IMR-90 (cell line): ENCODE measurements around the gene CD79B. TPM values are rescaled to one million over a fixed set of nuclear protein-coding genes. Genes with fewer than 3 reads are reported as not detected.

Source experiments
- ATAC-seq: fragments of 200-7000 bp; cut with Tn5 transposase; 2 replicates; pipeline ENCODE4 v1.9.1; 2020; ENCODE audit warnings: low read depth, mild to moderate bottlenecking, moderate library complexity
- BruUV-seq: library from RNA; stranded (reverse); fragments of 400-500 nt; replicated peaks from 2 replicates; lab custom pipeline; 2021; lab: Mats Ljungman, UMichigan
- CTCF ChIA-PET: fragments of 300-600 bp; formaldehyde crosslinking; extraction: SDS; loops from one replicate; lab custom pipeline; 2021; ENCODE audit warnings: antibody characterized with exemption; lab: Yijun Ruan, JAX
- POLR2A ChIA-PET: fragments of 300-600 bp; sonication (Branson Sonifier 250); formaldehyde crosslinking; loops from one replicate; lab custom pipeline; 2022; ENCODE audit warnings: antibody characterized with exemption; ENCODE audit not compliant: unreplicated experiment; lab: Charles Lee
- DNase-seq: peaks from one replicate; pipeline ENCODE4 v3.0.0; 2013
- H2AFZ ChIP-seq: replicated peaks from 2 replicates; pipeline ENCODE3; 2013; ENCODE audit warnings: low read length, mild to moderate bottlenecking; ENCODE audit not compliant: poor library complexity
- H2AK5ac ChIP-seq: 2 replicates; pipeline ENCODE4 v1.6.1; 2013; ENCODE audit warnings: low read depth, low read length, inconsistent platforms
- H2AK9ac ChIP-seq: replicated peaks from 2 replicates; pipeline ENCODE3; 2013; ENCODE audit warnings: mild to moderate bottlenecking, low read depth, low read length, moderate library complexity; ENCODE audit not compliant: poor library complexity
- H2BK120ac ChIP-seq: 2 replicates; pipeline ENCODE4 v1.6.1; 2013; ENCODE audit warnings: low read depth, low read length, inconsistent platforms
- H2BK15ac ChIP-seq: 3 replicates; pipeline ENCODE4 v1.6.1; 2013; ENCODE audit warnings: low read depth, low read length, inconsistent platforms
- H2BK20ac ChIP-seq: 2 replicates; pipeline ENCODE4 v1.6.1; 2013; ENCODE audit warnings: low read depth, mild to moderate bottlenecking, inconsistent platforms, low read length, moderate library complexity
- H2BK5ac ChIP-seq: 2 replicates; pipeline ENCODE4 v1.6.1; 2013; ENCODE audit warnings: mild to moderate bottlenecking, low read depth, low read length, inconsistent platforms; ENCODE audit not compliant: poor library complexity, severe bottlenecking
- H3K14ac ChIP-seq: replicated peaks from 2 replicates; pipeline ENCODE4 v1.6.1; 2013; ENCODE audit warnings: low read depth, low read length, inconsistent platforms
- H3K18ac ChIP-seq: 2 replicates; pipeline ENCODE4 v1.6.1; 2013; ENCODE audit warnings: low read depth, low read length, control low read depth
- H3K23ac ChIP-seq: 2 replicates; pipeline ENCODE4 v1.6.1; 2013; ENCODE audit warnings: low read depth, low read length, inconsistent platforms
- H3K27ac ChIP-seq: 2 replicates; pipeline ENCODE4 v1.5.1; 2013; ENCODE audit warnings: mild to moderate bottlenecking, control low read depth, low read length; ENCODE audit not compliant: insufficient read depth
- H3K27me3 ChIP-seq: 2 replicates; pipeline ENCODE4 v1.6.1; 2013; ENCODE audit warnings: low read length; ENCODE audit not compliant: control insufficient read depth, insufficient read depth
- H3K36me3 ChIP-seq: 2 replicates; pipeline ENCODE4 v1.6.1; 2013; ENCODE audit warnings: low read length, mixed read lengths; ENCODE audit not compliant: control insufficient read depth, insufficient read depth
- H3K4ac ChIP-seq: 2 replicates; pipeline ENCODE4 v1.6.1; 2013; ENCODE audit warnings: low read depth, low read length, inconsistent platforms
- H3K4me1 ChIP-seq: 2 replicates; pipeline ENCODE4 v1.6.1; 2013; ENCODE audit warnings: low read length, mixed read lengths; ENCODE audit not compliant: control insufficient read depth, insufficient read depth
- H3K4me2 ChIP-seq: 2 replicates; pipeline ENCODE4 v1.6.1; 2013; ENCODE audit warnings: low read depth, mild to moderate bottlenecking, control low read depth, low read length, moderate library complexity
- H3K4me3 ChIP-seq: 2 replicates; pipeline ENCODE4 v1.5.1; 2013; ENCODE audit warnings: low read depth, mild to moderate bottlenecking, control low read depth, low read length, moderate library complexity; ENCODE audit not compliant: insufficient read depth
- H3K56ac ChIP-seq: 2 replicates; pipeline ENCODE4 v1.6.1; 2013; ENCODE audit warnings: low read length, inconsistent platforms; ENCODE audit not compliant: insufficient read depth; ENCODE audit errors: extremely low read depth
- H3K79me1 ChIP-seq, 2 experiments: 2 replicates each; pipeline ENCODE4 v1.6.1; 2013; ENCODE audit warnings: low read length in 2 of 2, inconsistent platforms in 1 of 2, low read depth in 1 of 2
- H3K9ac ChIP-seq: 2 replicates; pipeline ENCODE4 v1.6.1; 2013; ENCODE audit warnings: low read depth, low read length, control low read depth
- H3K9me1 ChIP-seq: 2 replicates; pipeline ENCODE4 v1.6.1; 2013; ENCODE audit warnings: low read length, inconsistent platforms; ENCODE audit not compliant: insufficient read depth
- H3K9me3 ChIP-seq: 2 replicates; pipeline ENCODE4 v1.6.1; 2013; ENCODE audit warnings: low read length; ENCODE audit not compliant: control insufficient read depth, insufficient read depth
- H4K20me1 ChIP-seq: 2 replicates; pipeline ENCODE4 v1.6.1; 2013; ENCODE audit warnings: low read length, inconsistent platforms; ENCODE audit not compliant: insufficient read depth
- H4K5ac ChIP-seq: 2 replicates; pipeline ENCODE4 v1.6.1; 2013; ENCODE audit warnings: mild to moderate bottlenecking, low read depth, low read length, control low read depth
- H4K8ac ChIP-seq, 2 experiments: 2 replicates each; pipeline ENCODE4 v1.6.1; 2013; ENCODE audit warnings: low read depth in 2 of 2, low read length in 2 of 2, control low read depth in 1 of 2, inconsistent platforms in 1 of 2
- H4K91ac ChIP-seq: 2 replicates; pipeline ENCODE4 v1.6.1; 2013; ENCODE audit warnings: low read depth, low read length, inconsistent platforms; ENCODE audit not compliant: insufficient read depth
- BHLHE40 ChIP-seq: fragments of 150-350 bp; IDR thresholded peaks from 2 replicates; pipeline ENCODE4 v1.6.1; 2016; ENCODE audit warnings: mild to moderate bottlenecking, low read depth, low read length
- CEBPB ChIP-seq: IDR thresholded peaks from 2 replicates; pipeline ENCODE4 v1.6.1; 2012; ENCODE audit warnings: low read depth, low read length, improper control_type of control experiment
- CHD1 ChIP-seq: IDR thresholded peaks from 2 replicates; pipeline ENCODE4 v1.6.1; 2012; ENCODE audit warnings: low read depth, low read length, improper control_type of control experiment
- CTCF ChIP-seq: conservative IDR thresholded peaks from 2 replicates; pipeline ENCODE4 v1.5.1; 2012; ENCODE audit warnings: mild to moderate bottlenecking, low read depth, low read length, improper control_type of control experiment
- ELK1 ChIP-seq: fragments of 150-350 bp; IDR thresholded peaks from 2 replicates; pipeline ENCODE4 v1.6.1; 2016; ENCODE audit warnings: low read depth, mild to moderate bottlenecking, low read length, moderate library complexity, borderline replicate concordance
- FOS ChIP-seq: fragments of 150-350 bp; IDR thresholded peaks from 2 replicates; pipeline ENCODE4 v1.6.1; 2016; ENCODE audit warnings: low read depth, low read length
- MAFK ChIP-seq: IDR thresholded peaks from 2 replicates; pipeline ENCODE4 v1.6.1; 2012; ENCODE audit warnings: low read depth, low read length, improper control_type of control experiment
- MAZ ChIP-seq: IDR thresholded peaks from 2 replicates; pipeline ENCODE4 v1.6.1; 2012; ENCODE audit warnings: low read depth, mild to moderate bottlenecking, low read length, improper control_type of control experiment, moderate library complexity, borderline replicate concordance
- MXI1 ChIP-seq: IDR thresholded peaks from 2 replicates; pipeline ENCODE4 v1.6.1; 2012; ENCODE audit warnings: low read depth, mild to moderate bottlenecking, low read length, moderate library complexity, borderline replicate concordance
- NFE2L2 ChIP-seq: fragments of 150-350 bp; IDR thresholded peaks from 2 replicates; pipeline ENCODE4 v1.6.1; 2016; ENCODE audit warnings: low read depth, mild to moderate bottlenecking, low read length
- POLR2A ChIP-seq: IDR thresholded peaks from 2 replicates; pipeline ENCODE4 v1.6.1; 2012; ENCODE audit warnings: mild to moderate bottlenecking, low read depth, low read length
- RAD21 ChIP-seq: IDR thresholded peaks from 2 replicates; pipeline ENCODE4 v1.6.1; 2012; ENCODE audit warnings: low read length, improper control_type of control experiment
- RCOR1 ChIP-seq: IDR thresholded peaks from 2 replicates; pipeline ENCODE4 v1.6.1; 2012; ENCODE audit warnings: mild to moderate bottlenecking, low read length, improper control_type of control experiment; ENCODE audit not compliant: insufficient replicate concordance
- RFX5 ChIP-seq: IDR thresholded peaks from 2 replicates; pipeline ENCODE4 v1.8.0; 2012; ENCODE audit warnings: low read depth, mild to moderate bottlenecking, low read length, moderate library complexity
- SMC3 ChIP-seq: fragments of 150-350 bp; IDR thresholded peaks from 2 replicates; pipeline ENCODE4 v1.6.1; 2016; ENCODE audit warnings: low read depth, mild to moderate bottlenecking, antibody characterized with exemption, low read length, moderate library complexity
- USF2 ChIP-seq: fragments of 150-350 bp; IDR thresholded peaks from 2 replicates; pipeline ENCODE4 v1.6.1; 2017; ENCODE audit warnings: mild to moderate bottlenecking, antibody characterized with exemption, low read length, low read depth
- WGBS, 2 experiments: methylation state at CpG; one replicate each; pipeline versions ENCODE4 v1.1.5 to v1.1.7; 2013; ENCODE audit warnings: missing lambda C conversion rate in 2 of 2; ENCODE audit not compliant: insufficient read length in 1 of 2; ENCODE audit errors: extremely low coverage in 2 of 2; 5-methylcytosine and 5-hydroxymethylcytosine counted together
- dilution Hi-C: fragments of 300-500 bp; cut with HindIII; formaldehyde crosslinking; loops from one replicate; pipeline ENCODE4 v1.14.3; 2018; ENCODE audit warnings: low sequenced_read_pairs; ENCODE audit not compliant: unreplicated experiment
- in situ Hi-C: fragments of 300-500 bp; cut with MboI; formaldehyde crosslinking; loops from 3 replicates; pipeline ENCODE4 v1.14.3; 2019; ENCODE audit warnings: low sequenced_read_pairs, inconsistent platforms, mixed read lengths
- intact Hi-C: fragments of 100-400 bp; cut with micrococcal nuclease; formaldehyde crosslinking; loops from 2 replicates; pipeline ENCODE4 v1.10.0; 2022
- polyA plus RNA-seq, 3 experiments: library from polyadenylated mRNA; depleted of rRNA; stranded (reverse); fragments of >200 nt; gene quantifications; 2 replicates each; pipeline ENCODE4 v1.2.3, GENCODE V29; 2012; ENCODE audit warnings: low replicate concordance in 1 of 3
- total RNA-seq: library from RNA; depleted of rRNA; stranded (reverse); fragments of >200 nt; gene quantifications from 2 replicates; pipeline ENCODE4 v1.2.3, GENCODE V29; 2012

Gene CD79B
- total and polyA plus RNA-seq, 2 of the 4 experiments (the other 2 are of a cell fraction): not detected

DNA sequence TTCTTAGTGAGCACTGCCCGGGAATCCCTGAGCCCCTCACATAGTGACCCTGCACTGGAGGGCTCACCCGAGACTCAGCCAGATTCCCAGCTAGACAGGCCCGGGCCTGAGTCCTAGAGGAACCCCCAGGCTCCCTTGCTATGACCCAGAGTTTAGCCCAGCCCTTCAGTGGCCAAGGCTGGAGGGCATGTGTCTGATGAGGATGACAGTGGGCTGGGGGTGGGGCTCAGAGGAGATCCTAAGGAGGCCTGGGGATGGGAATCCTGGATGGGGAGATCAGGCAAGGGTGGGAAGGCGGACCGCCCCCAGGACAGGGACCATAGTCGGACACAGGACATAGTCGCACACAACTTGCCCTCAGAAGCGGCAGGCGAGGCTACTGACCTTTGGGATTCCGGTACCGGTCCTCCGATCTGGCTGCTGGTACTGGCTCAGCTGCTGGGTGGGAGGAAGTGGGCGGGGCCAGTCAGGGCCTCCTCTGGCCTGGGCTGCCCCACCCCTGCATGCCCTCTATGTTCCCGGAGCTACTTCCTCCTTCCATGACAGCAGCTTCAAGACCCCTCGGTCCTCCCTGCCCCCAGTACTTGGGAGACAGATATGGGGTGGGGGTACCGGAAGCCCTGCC lies 1.1 kb downstream of the CD79B start:
- Histone ChIP-seq H3K9me1 (no peaks in the 10 kb centered on the region), H4K5ac (no peak overlapping the region), H3K4ac (no peak overlapping the region), H3K14ac (no peak overlapping the region), H4K91ac (no peak overlapping the region), H3K4me1 (no peaks in the 10 kb centered on the region), H2AFZ (no peak overlapping the region), H3K4me3 (no peak overlapping the region), H3K56ac (no peak overlapping the region), H3K79me1 (no peaks in the 10 kb centered on the region), H3K27ac (no peak overlapping the region), H2BK5ac (no peak overlapping the region), H3K18ac (no peak overlapping the region), H2AK5ac (no peak overlapping the region), H3K36me3 (no peaks in the 10 kb centered on the region), H3K9ac (no peak overlapping the region), H2BK15ac (no peak overlapping the region), H4K8ac (no peak overlapping the region), H3K4me2 (no peak overlapping the region), H3K9me3 (no peaks in the 10 kb centered on the region), H2BK20ac (no peak overlapping the region), H3K23ac (no peak overlapping the region), H2AK9ac (no peak overlapping the region), H4K20me1 (no peaks in the 10 kb centered on the region), H2BK120ac (no peak overlapping the region), H3K27me3 (peaks cover 37% of the 10 kb centered on the region)
- intact Hi-C loops: no loop called here
- in situ Hi-C loops: no loop called here
- TF ChIP-seq NFE2L2 (no peak), BHLHE40 (no peak), SMC3 (no peak), RAD21 (no peak), MAZ (no peak), MAFK (no peak), CHD1 (no peak), POLR2A (no peak), CEBPB (no peak), USF2 (no peak), RFX5 (no peak), FOS (no peak), MXI1 (no peak), ELK1 (no peak), RCOR1 (no peak), CTCF (no peak)
- ATAC-seq (no peak), DNase-seq (no peak)
- BruUV-seq: no TSS peak
- POLR2A ChIA-PET: no interaction called here
- 90% methylated on average over 2 of the region's 16 CpGs; no CpG with 5 or more reads in 1 of the 2 experiments for WGBS, 2 experiments
- dilution Hi-C loops: no loop called here
- CTCF ChIA-PET: no interaction called here
